Forelimb muscle (tissue), 1 donor: ENCODE results near the gene TMTC1. TPM values are rescaled to one million over a fixed set of nuclear protein-coding genes. Genes with fewer than 3 reads are reported as not detected.

Experiments used
- DNase-seq: peaks from one replicate; pipeline ENCODE4 v3.0.0-alpha.2; 2013; ENCODE audit warnings: low read depth
- polyA plus RNA-seq: library from polyadenylated mRNA; unstranded; fragments of 120-200 nt; gene quantifications from one replicate; pipeline ENCODE4 v1.2.1, GENCODE V29; 2013; ENCODE audit not compliant: insufficient read length

The TMTC1 gene
- polyA plus RNA-seq, 1 donor, result 43.9 TPM

- no peak for DNase-seq
Observed at GRCh38 chr12:29616664-29617406, 166.9 kb downstream of the TMTC1 start.

- DNase-seq, result no peak
Observed at GRCh38 chr12:29614694-29615325, 168.9 kb downstream of the TMTC1 start.

- DNase-seq, result no peak
Observed at GRCh38 chr12:29612912-29613311, 170.8 kb downstream of the TMTC1 start.

DNA sequence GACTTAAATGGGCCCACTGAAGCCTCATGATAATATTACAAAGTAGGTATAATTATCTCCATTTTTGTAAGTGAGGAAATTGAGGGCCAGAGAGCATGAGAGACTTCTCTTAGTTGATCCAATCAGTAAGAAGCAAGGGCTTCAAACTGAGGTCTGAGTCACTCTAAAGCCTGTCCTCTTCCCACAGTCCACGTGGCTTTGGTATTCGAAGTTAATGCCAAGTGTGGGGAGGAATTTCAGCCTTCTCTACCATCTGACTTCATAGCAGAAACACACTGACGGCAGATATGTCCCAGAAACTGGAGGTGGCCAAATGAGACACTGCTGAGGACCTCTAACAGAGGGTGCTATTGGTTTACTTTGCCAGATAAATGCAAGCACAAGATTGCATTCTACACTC, 171.8 kb downstream of the TMTC1 start:
- DNase-seq, result no peak

DNA sequence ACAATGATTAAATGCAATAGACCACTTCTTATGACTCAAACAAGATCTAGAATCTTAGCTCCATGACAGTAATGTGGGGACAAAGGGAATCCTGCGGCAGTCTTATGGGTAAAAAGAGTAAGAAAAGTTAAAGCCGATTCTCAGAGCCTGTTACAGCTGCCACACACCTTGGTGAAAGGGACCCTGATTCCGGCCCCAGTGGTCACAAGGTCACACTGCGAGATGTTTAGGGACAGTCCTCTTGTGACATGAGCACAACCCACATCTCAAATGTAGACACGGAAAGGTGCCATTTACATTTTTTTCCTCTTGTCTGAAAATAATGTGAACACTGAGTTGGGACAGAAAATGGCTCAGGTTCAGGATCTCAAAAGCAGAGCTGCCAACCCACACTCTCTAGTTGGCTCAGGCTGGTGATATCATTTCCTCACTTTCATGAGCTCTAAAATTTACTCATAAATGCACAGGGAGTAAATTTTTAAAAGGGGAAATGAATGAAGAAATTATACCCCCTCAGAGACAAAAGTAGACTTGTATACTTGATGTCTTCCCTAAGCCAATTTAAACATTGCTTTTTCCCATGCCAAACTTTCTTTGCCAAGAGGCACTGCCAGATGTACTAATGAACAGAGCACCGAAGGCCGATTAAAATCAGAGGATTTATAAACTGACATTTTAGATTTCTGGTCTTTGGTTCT, 173.1 kb downstream of the TMTC1 start:
- no peak for DNase-seq

DNA sequence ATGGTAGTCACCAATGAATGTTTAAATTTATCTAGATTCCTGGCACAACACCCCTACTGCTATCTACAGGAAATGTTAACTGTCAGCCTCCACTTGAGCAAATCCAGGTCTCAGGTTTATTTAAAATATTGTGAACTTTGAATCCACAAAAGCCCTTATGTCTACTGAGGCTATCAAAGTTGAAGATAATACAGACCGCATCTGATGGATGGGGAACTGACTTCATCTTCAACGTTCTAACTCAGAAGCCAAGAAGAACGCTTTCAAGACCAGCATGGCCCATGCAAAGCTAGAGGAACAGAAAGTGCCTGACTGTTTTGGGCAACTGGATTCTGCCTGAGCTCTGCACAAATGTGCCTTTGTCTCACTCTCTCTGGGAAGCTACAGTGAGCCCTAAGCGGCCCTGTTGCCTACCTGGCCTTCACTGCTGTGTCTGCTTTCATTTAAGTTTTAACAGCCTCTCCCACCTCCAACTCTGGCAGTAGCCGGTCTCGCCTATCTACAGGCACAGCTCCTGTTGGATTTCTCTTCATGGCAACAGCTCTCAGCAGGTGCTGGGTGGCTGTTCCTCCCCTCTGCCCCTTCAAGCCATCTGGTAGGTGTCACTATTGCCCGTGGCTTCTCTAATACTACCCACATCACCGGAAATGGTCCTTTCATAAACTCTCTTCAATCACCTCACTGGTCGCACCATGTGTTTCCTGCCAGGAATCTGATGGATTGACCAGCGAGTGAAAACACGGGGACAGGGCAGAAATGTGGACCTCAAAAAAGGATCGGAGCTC, 174.1 kb downstream of the TMTC1 start:
- no peak for DNase-seq

DNA sequence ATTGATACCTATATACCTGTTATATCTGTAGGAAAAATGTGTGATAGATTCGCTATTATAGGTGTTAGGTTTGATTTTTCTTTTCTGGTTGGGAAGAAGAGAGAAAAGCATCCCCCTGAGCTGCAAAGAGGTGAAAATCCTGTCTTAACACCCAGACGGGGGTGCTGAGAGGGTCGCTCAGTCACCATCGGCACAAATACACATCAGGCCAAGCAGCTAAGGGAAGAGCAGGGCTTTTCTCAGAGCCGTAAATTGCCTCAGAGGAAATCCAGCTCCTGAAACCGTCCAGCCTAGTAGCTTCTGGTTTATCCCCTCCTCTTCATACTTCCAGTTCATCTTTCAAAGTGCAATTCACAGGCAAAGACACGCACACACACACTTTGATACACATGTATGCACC, 175.2 kb downstream of the TMTC1 start:
- DNase-seq, result no peak

DNA sequence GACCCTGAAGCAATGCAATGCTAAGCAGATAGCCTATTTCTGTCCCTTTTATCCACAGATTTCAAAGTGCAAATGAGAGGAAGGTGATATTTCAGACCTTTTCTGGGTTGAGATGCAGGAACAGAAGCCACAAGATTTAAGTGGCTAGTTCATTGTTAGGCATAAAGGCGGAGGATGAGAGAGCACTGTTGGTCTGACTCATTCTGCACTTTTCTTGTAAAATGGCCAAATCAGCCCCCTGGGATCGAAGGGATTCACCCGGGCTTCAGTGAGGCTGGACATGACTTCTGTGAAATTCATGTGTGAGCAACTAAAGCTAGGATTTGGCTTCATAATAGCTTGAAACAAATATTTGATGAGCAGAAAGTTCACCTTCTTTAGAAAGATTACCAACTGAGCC, 184.4 kb downstream of the TMTC1 start:
- no peak for DNase-seq

DNA sequence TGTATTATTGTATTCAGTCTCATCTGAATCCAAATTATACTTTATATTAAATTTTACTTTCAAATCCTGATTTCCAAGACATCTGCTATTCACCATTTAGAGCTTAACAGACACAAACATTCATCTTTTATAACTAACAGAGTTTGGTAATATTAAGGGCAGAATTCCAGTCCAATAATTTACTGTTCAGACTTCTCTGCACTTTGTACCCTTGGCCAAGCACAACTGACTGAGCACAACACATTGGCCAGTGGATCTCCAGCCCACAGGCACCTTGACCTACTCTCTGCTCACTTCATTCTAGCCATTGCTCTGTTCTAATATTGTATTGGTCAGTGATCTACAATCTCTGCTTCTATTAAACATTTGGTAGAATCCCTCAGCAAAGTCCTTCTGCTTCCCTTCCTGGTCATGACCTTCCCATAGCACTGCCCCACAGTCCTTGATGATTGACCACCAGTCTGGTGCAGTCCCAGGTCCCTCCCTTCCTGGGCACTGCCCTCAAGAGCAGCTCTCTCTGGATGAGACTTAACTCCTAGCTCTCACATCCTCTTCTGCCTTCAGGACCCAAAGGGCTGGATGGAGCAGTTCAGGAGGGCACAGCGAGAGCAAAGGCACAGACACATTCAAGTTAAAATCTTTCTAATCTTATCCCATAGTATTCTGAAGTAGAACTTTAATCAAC, 188.5 kb downstream of the TMTC1 start:
- no peak for DNase-seq

GRCh38 chr12:29593001-29593400, 190.7 kb downstream of the TMTC1 start:
- no peak for DNase-seq

- DNase-seq, result no peak
Observed at GRCh38 chr12:29591140-29592020, 192.4 kb downstream of the TMTC1 start.

DNA sequence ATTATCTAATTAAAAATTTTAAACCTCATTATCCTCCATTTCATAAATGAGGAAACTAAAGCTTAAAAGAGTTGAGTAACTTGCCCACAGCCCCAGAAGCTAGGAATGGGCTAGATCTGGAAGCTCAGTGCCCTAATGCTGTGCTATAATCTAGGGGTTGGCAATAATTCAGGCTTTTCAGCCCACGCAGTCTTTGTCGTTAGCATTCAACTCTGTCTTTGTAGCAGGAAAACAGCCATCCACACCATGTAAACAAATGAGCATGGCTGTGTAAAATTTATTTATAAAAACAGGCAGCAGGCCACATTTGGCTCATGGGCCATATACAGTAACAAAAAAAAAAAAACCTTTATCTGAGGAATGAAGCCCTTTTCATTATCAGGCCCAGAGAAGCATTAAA, 193.9 kb downstream of the TMTC1 start:
- no peak for DNase-seq

GRCh38 chr12:29589286-29589820, 194.4 kb downstream of the TMTC1 start:
- no peak for DNase-seq

- no peak for DNase-seq
Observed at GRCh38 chr12:29582677-29583272, 201.0 kb downstream of the TMTC1 start.

- no peak for DNase-seq
Observed at GRCh38 chr12:29582146-29582545, 201.6 kb downstream of the TMTC1 start.

- DNase-seq, result no peak
Observed at GRCh38 chr12:29581631-29582030, 202.1 kb downstream of the TMTC1 start.

DNA sequence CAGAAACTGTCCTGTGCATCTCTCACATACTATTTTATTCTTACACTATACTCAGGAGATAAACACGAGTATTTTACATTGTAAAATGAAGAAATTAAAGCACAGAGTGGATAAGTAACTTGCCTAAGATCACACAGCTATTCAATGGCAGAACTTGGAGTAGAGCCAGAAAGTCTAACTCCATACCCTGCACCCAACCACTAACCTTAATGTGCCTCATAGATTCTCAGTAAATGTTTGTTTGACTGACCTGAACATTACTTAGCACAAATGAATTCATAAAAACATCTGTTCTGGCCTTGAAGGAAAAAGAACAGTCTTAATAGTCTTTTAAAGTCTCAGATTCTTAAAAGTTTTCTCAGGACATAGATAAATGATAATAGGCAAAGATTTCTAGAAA, 202.8 kb downstream of the TMTC1 start:
- no peak for DNase-seq

- DNase-seq, result no peak
Observed at GRCh38 chr12:29578731-29579130, 205.0 kb downstream of the TMTC1 start.

- no peak for DNase-seq
Observed at GRCh38 chr12:29578070-29578469, 205.7 kb downstream of the TMTC1 start.

GRCh38 chr12:29574500-29574899, 209.2 kb downstream of the TMTC1 start:
- DNase-seq, result no peak
